ENCODE results near the gene APEX2.

The APEX2 gene

DNA sequence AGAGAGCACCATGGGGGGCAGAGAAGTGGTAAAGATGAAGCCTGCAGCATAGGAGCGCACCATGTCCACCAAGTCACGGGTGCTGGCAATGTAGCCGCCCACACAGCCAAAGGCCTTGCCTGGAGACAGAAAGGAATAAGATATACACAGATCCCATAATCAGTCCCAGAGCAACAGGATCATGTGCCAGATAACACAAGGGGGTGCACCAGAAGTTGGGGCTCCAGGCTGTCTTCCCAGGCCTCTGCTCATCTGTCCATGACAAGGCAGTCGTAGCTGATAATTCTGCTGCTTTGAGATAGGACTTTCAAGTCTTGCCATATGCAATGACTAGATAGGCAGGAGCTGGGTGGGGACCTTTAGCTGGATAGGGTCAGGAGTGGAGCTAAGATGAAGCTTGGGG lies 14.7 kb downstream of the APEX2 start:
- H3K27ac ChIP-seq (replicated peaks), result no peak overlapping the region
- no peak overlapping the region for H3K4me3 ChIP-seq (replicated peaks; ENCODE audit: insufficient read depth, low read length)
- DNase-seq (ENCODE audit: low read depth in 1 of 2, low spot score in 1 of 2), result no peak
- no peaks in the 10 kb centered on the region for H3K27me3 ChIP-seq (ENCODE audit: insufficient read depth, poor library complexity, severe bottlenecking)
- TF ChIP-seq POLR2AphosphoS5 (IDR thresholded peaks at IDR 0.05; ENCODE audit: low read depth) (no peak), SPI1 (IDR thresholded peaks at IDR 0.05; ENCODE audit: borderline replicate concordance, low read depth) (no peak), GABPA (IDR thresholded peaks at IDR 0.05; ENCODE audit: low read depth) (no peak)
- TF ChIP-seq, protein P1, sequence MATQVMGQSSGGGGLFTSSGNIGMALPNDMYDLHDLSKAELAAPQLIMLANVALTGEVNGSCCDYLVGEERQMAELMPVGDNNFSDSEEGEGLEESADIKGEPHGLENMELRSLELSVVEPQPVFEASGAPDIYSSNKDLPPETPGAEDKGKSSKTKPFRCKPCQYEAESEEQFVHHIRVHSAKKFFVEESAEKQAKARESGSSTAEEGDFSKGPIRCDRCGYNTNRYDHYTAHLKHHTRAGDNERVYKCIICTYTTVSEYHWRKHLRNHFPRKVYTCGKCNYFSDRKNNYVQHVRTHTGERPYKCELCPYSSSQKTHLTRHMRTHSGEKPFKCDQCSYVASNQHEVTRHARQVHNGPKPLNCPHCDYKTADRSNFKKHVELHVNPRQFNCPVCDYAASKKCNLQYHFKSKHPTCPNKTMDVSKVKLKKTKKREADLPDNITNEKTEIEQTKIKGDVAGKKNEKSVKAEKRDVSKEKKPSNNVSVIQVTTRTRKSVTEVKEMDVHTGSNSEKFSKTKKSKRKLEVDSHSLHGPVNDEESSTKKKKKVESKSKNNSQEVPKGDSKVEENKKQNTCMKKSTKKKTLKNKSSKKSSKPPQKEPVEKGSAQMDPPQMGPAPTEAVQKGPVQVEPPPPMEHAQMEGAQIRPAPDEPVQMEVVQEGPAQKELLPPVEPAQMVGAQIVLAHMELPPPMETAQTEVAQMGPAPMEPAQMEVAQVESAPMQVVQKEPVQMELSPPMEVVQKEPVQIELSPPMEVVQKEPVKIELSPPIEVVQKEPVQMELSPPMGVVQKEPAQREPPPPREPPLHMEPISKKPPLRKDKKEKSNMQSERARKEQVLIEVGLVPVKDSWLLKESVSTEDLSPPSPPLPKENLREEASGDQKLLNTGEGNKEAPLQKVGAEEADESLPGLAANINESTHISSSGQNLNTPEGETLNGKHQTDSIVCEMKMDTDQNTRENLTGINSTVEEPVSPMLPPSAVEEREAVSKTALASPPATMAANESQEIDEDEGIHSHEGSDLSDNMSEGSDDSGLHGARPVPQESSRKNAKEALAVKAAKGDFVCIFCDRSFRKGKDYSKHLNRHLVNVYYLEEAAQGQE (IDR thresholded peaks at IDR 0.05; ENCODE audit: insufficient replicate concordance, low read depth), result no peak
- TF ChIP-seq, protein P2, sequence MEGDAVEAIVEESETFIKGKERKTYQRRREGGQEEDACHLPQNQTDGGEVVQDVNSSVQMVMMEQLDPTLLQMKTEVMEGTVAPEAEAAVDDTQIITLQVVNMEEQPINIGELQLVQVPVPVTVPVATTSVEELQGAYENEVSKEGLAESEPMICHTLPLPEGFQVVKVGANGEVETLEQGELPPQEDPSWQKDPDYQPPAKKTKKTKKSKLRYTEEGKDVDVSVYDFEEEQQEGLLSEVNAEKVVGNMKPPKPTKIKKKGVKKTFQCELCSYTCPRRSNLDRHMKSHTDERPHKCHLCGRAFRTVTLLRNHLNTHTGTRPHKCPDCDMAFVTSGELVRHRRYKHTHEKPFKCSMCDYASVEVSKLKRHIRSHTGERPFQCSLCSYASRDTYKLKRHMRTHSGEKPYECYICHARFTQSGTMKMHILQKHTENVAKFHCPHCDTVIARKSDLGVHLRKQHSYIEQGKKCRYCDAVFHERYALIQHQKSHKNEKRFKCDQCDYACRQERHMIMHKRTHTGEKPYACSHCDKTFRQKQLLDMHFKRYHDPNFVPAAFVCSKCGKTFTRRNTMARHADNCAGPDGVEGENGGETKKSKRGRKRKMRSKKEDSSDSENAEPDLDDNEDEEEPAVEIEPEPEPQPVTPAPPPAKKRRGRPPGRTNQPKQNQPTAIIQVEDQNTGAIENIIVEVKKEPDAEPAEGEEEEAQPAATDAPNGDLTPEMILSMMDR (IDR thresholded peaks at IDR 0.05; ENCODE audit: insufficient read depth, low read length), result no peak

DNA sequence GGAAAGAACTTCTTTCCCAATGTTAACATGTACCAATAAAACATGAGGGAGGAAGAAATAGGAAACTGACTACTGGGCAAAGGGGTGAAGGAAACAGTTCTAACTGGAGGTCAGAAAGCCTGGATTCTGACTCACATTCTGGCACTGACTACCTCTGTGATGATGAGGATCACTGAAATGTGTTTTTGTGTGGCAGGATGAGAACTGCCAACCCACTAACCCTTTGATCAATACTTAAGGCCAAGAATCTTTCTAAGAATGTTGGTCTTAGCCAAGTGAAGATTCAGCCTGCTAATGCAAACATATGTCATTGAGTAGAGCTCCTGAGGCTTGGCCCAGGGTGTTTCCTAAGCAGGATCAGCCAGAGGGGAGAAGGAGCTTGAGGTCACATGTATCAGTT lies 26.0 kb downstream of the APEX2 start:
- no peak for DNase-seq (ENCODE audit: low read depth in 1 of 2, low spot score in 1 of 2)
- no peak overlapping the region for H3K4me3 ChIP-seq (replicated peaks; ENCODE audit: insufficient read depth, low read length)
- H3K27me3 ChIP-seq (ENCODE audit: insufficient read depth, poor library complexity, severe bottlenecking), result no peaks in the 10 kb centered on the region
- no peak overlapping the region for H3K27ac ChIP-seq (replicated peaks)
- TF ChIP-seq POLR2AphosphoS5 (IDR thresholded peaks at IDR 0.05; ENCODE audit: low read depth), result no peak
- TF ChIP-seq GABPA (IDR thresholded peaks at IDR 0.05; ENCODE audit: low read depth), result no peak
- no peak for TF ChIP-seq SPI1 (IDR thresholded peaks at IDR 0.05; ENCODE audit: borderline replicate concordance, low read depth)
- TF ChIP-seq, protein P1 (IDR thresholded peaks at IDR 0.05; ENCODE audit: insufficient replicate concordance, low read depth), result no peak
- TF ChIP-seq, protein P2 (IDR thresholded peaks at IDR 0.05; ENCODE audit: insufficient read depth, low read length), result no peak

DNA sequence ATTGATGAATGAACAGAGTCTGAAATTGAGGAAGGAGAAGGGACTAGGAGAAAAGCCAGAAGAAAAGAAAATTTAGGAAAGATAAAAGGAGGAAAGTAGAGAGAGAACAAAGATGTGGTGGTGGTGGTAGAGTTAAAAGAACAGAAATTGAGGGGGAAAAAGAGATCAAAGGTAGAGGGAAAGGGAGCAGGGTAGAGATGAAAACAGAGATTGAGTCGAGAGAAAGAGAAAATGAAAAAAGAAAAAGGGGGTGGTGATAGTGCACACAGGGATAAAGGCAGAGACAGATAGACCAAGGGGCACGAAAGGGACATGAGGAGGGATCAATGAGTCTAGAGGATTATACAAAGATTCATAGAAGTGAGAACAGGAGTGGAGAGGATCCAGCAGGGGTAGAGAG lies 26.7 kb downstream of the APEX2 start:
- H3K27ac ChIP-seq (replicated peaks), result no peak overlapping the region
- H3K4me3 ChIP-seq (replicated peaks; ENCODE audit: insufficient read depth, low read length), result no peak overlapping the region
- TF ChIP-seq POLR2AphosphoS5 (IDR thresholded peaks at IDR 0.05; ENCODE audit: low read depth) (no peak), SPI1 (IDR thresholded peaks at IDR 0.05; ENCODE audit: borderline replicate concordance, low read depth) (no peak), GABPA (IDR thresholded peaks at IDR 0.05; ENCODE audit: low read depth) (no peak)
- TF ChIP-seq, protein P1 (IDR thresholded peaks at IDR 0.05; ENCODE audit: insufficient replicate concordance, low read depth), result no peak
- TF ChIP-seq, protein P2 (IDR thresholded peaks at IDR 0.05; ENCODE audit: insufficient read depth, low read length), result no peak
- DNase-seq (ENCODE audit: low read depth in 1 of 2, low spot score in 1 of 2), result no peak
- no peaks in the 10 kb centered on the region for H3K27me3 ChIP-seq (ENCODE audit: insufficient read depth, poor library complexity, severe bottlenecking)
